ENCODE results near the gene NCSTN. TPM values are rescaled to one million over a fixed set of nuclear protein-coding genes. Genes with fewer than 3 reads are reported as not detected.

NCSTN gene
- total and polyA plus RNA-seq, 9 of the 15 experiments (the other 6 are each of a cell fraction or from before 2014, with no cell fraction given) = 21.3 to 91.1 (median 57.9) TPM

GRCh38 chr1:160346463-160346862 lies 3.3 kb downstream of the NCSTN start (continued):
- TF ChIP-seq RAD51 (IDR thresholded peaks at IDR 0.05; ENCODE audit: borderline replicate concordance, low read depth) (no peak), ZNF239 (CRISPR knock-in tag; IDR thresholded peaks at IDR 0.05) (no peak), SMAD3 (CRISPR knock-in tag; conservative IDR thresholded peaks at IDR 0.05) (no peak), ZNF764 (CRISPR knock-in tag; IDR thresholded peaks at IDR 0.05; ENCODE audit: low read depth) (no peak)

DNA sequence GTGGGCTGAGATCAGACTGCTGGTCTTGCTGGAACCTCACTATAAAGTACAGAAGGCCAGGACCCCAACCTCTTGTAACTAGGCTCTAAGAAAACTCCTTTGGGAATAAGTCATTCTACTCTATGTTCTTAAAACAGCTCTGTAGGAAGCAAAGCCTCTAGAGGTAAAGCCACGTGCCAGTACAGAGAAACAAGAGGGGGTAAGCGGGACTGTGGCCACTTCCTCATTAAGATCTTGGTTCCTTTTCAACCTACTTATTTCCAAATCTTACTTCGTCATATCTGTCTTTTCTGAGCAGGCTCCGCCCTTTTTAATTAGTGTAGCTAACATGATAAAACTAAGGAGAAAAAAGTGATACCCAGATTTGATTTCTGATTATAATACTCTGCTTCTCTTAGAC lies 3.8 kb downstream of the NCSTN start:
- intact Hi-C loops (cut with micrococcal nuclease) (no loop called here), in situ Hi-C loops (cut with MboI) (no loop called here)
- Histone ChIP-seq H4K20me1 (replicated peaks; ENCODE audit: control insufficient read depth, insufficient read depth, low read length) (no peaks in the 10 kb centered on the region; the same call in 1 of the 2 replicates), H3K9me1 (ENCODE audit: control insufficient read depth, insufficient read depth, low read length) (no peaks in the 10 kb centered on the region), H3K27me3 (ENCODE audit: control insufficient read depth in 2 of 2, insufficient read depth in 2 of 2, low read length in 2 of 2) (no peaks in the 10 kb centered on the region), H3K4me2 (ENCODE audit: insufficient read depth, low read length) (no peak overlapping the region), H3K36me3 (ENCODE audit: control insufficient read depth, insufficient read depth, low read length) (peaks cover 76% of the 10 kb centered on the region), H3K27ac (ENCODE audit: extremely low read depth, low read depth, low read length) (no peak overlapping the region), H3K4me3 (no peak overlapping the region), H2AFZ (ENCODE audit: low read depth, low read length) (no peak overlapping the region), H3K4me1 (replicated peaks in 1 of 2; ENCODE audit: control insufficient read depth in 2 of 2, insufficient read depth in 2 of 2, low read length in 2 of 2) (peaks cover 0 to 3% of the 10 kb centered on the region in 2 experiments; a peak in 1 of 5 replicates), H3K79me2 (ENCODE audit: control insufficient read depth, insufficient read depth, low read length) (peaks cover 36% of the 10 kb centered on the region), H3K9me3 (replicated peaks; ENCODE audit: control insufficient read depth, insufficient read depth, low read depth, low read length) (no peaks in the 10 kb centered on the region), H3K9ac (ENCODE audit: insufficient read depth in 1 of 2, low read depth in 2 of 2, low read length in 2 of 2) (no peak overlapping the region)
- ATAC-seq (no peak), DNase-seq (ENCODE audit: extremely low read depth in 1 of 4, low spot score in 3 of 4) (no peak), FAIRE-seq (no peak)
- POLR2A ChIA-PET = interaction anchor here (0.8 to 2.1 kb wide), 4 partner anchors 8 to 62 kb away, joined by 3 to 8 read pairs (median 4); no protein-coding TSS in a partner anchor
- no TSS peak for BruUV-seq (replicated peaks)
- no peak for TF ChIP-seq ZNF77 (CRISPR knock-in tag; IDR thresholded peaks at IDR 0.05)
- TF ChIP-seq SPI1 (IDR thresholded peaks at IDR 0.05; ENCODE audit: borderline replicate concordance, low read depth, low read length) = peak; percentile 59; the same call in 1 of the 2 replicates
- CTCF ChIA-PET (ENCODE audit: low intra/inter-chr PET ratio) = no interaction called here
- 56% methylated on average over 2 of the region's 4 CpGs for WGBS (ENCODE audit: insufficient coverage, low coverage, missing lambda C conversion rate)
